GM21737 (cell line): ENCODE data around the gene PRKAG2.

ENCODE experiments used
- ATAC-seq: cut with Tn5 transposase; IDR thresholded peaks from one replicate; pipeline ENCODE4 v1.9.1; 2021; ENCODE audit warnings: mild to moderate bottlenecking, moderate library complexity; ENCODE audit not compliant: unreplicated experiment

PRKAG2 gene

GRCh38 chr7:151572136-151572535 lies 304.8 kb downstream of the PRKAG2 start:
- ATAC-seq = no peak

- ATAC-seq = no peak
Observed at GRCh38 chr7:151571471-151571870, 305.4 kb downstream of the PRKAG2 start.

- no peak for ATAC-seq
Observed at GRCh38 chr7:151570366-151570915, 306.5 kb downstream of the PRKAG2 start.

- no peak for ATAC-seq
Observed at GRCh38 chr7:151568956-151569940, 307.7 kb downstream of the PRKAG2 start.

GRCh38 chr7:151566897-151567320 lies 310.0 kb downstream of the PRKAG2 start:
- no peak for ATAC-seq

- ATAC-seq = no peak
Observed at GRCh38 chr7:151565541-151565940, 311.4 kb downstream of the PRKAG2 start.

- no peak for ATAC-seq
Observed at GRCh38 chr7:151560243-151560642, 316.7 kb downstream of the PRKAG2 start.

- no peak for ATAC-seq
Observed at GRCh38 chr7:151559557-151560183, 317.2 kb downstream of the PRKAG2 start.

GRCh38 chr7:151558575-151558974 lies 318.3 kb downstream of the PRKAG2 start:
- ATAC-seq = no peak

GRCh38 chr7:151556592-151556991 lies 320.3 kb downstream of the PRKAG2 start:
- no peak for ATAC-seq

- ATAC-seq = no peak
Observed at GRCh38 chr7:151553356-151553755, 323.6 kb downstream of the PRKAG2 start.

GRCh38 chr7:151552352-151553028 lies 324.4 kb downstream of the PRKAG2 start:
- ATAC-seq = no peak

- no peak for ATAC-seq
Observed at GRCh38 chr7:151551820-151552219, 325.1 kb downstream of the PRKAG2 start.

- ATAC-seq = no peak
Observed at GRCh38 chr7:151550656-151551286, 326.1 kb downstream of the PRKAG2 start.

GRCh38 chr7:151549644-151550043 lies 327.3 kb downstream of the PRKAG2 start:
- ATAC-seq = no peak

GRCh38 chr7:151549083-151549482 lies 327.8 kb downstream of the PRKAG2 start:
- ATAC-seq = no peak

GRCh38 chr7:151544183-151544582 lies 332.7 kb downstream of the PRKAG2 start:
- ATAC-seq = no peak

- ATAC-seq = no peak
Observed at GRCh38 chr7:151542606-151543130, 334.2 kb downstream of the PRKAG2 start.

GRCh38 chr7:151541709-151542499 lies 335.0 kb downstream of the PRKAG2 start:
- ATAC-seq = no peak

- no peak for ATAC-seq
Observed at GRCh38 chr7:151540146-151540545, 336.8 kb downstream of the PRKAG2 start.
